ENCODE data around the gene NDC1.
"Not testable (repeated sequence)": the region's sequence is repeated elsewhere in the genome, so short reads cannot be mapped to it uniquely, and the experiment has no call there.

Gene NDC1

GRCh38 chr1:53825306-53825705 is 12.8 kb downstream of the NDC1 start:
- DNase-seq (ENCODE audit: low spot score) = no peak

GRCh38 chr1:53822931-53823330 is 15.2 kb downstream of the NDC1 start:
- DNase-seq (ENCODE audit: low spot score) = no peak

GRCh38 chr1:53821380-53821779 is 16.7 kb downstream of the NDC1 start:
- no peak for DNase-seq (ENCODE audit: low spot score)

- DNase-seq (ENCODE audit: low spot score) = no peak
These were observed 18.7 kb downstream of the NDC1 start for GRCh38 chr1:53819387-53819786.

GRCh38 chr1:53816584-53816983 is 21.5 kb downstream of the NDC1 start:
- not testable (repeated sequence) for DNase-seq (ENCODE audit: low spot score)

GRCh38 chr1:53815484-53815883 is 22.6 kb downstream of the NDC1 start:
- not testable (repeated sequence) for DNase-seq (ENCODE audit: low spot score)

- DNase-seq (ENCODE audit: low spot score) = no peak
These were observed 26.7 kb downstream of the NDC1 start for GRCh38 chr1:53811414-53811851.

- DNase-seq (ENCODE audit: low spot score) = no peak
These were observed 27.6 kb downstream of the NDC1 start for GRCh38 chr1:53810497-53810896.

- DNase-seq (ENCODE audit: low spot score) = no peak
These were observed 28.1 kb downstream of the NDC1 start for GRCh38 chr1:53810007-53810406.

- DNase-seq (ENCODE audit: low spot score) = no peak
These were observed 30.2 kb downstream of the NDC1 start for GRCh38 chr1:53807916-53808315.

- no peak for DNase-seq (ENCODE audit: low spot score)
These were observed 33.1 kb downstream of the NDC1 start for GRCh38 chr1:53804791-53805505.

GRCh38 chr1:53804181-53804580 is 33.9 kb downstream of the NDC1 start:
- no peak for DNase-seq (ENCODE audit: low spot score)

GRCh38 chr1:53800621-53801020 is 37.5 kb downstream of the NDC1 start:
- no peak for DNase-seq (ENCODE audit: low spot score)

- DNase-seq (ENCODE audit: low spot score) = no peak
These were observed 39.0 kb downstream of the NDC1 start for GRCh38 chr1:53799141-53799540.

GRCh38 chr1:53792806-53793205 is 45.3 kb downstream of the NDC1 start:
- DNase-seq (ENCODE audit: low spot score) = no peak

- DNase-seq (ENCODE audit: low spot score) = no peak
These were observed 50.4 kb downstream of the NDC1 start for GRCh38 chr1:53787655-53788054.

- DNase-seq (ENCODE audit: low spot score) = no peak
These were observed 55.0 kb downstream of the NDC1 start for GRCh38 chr1:53783056-53783455.

GRCh38 chr1:53781654-53782053 is 56.4 kb downstream of the NDC1 start:
- DNase-seq (ENCODE audit: low spot score) = no peak

- no peak for DNase-seq (ENCODE audit: low spot score)
These were observed 60.8 kb downstream of the NDC1 start for GRCh38 chr1:53777272-53777671.

GRCh38 chr1:53771648-53772047 is 66.4 kb downstream of the NDC1 start:
- no peak for DNase-seq (ENCODE audit: low spot score)

GRCh38 chr1:53769780-53770179 is 68.3 kb downstream of the NDC1 start:
- DNase-seq (ENCODE audit: low spot score) = no peak

- DNase-seq (ENCODE audit: low spot score) = no peak
These were observed 68.9 kb downstream of the NDC1 start for GRCh38 chr1:53769184-53769583.

GRCh38 chr1:53766831-53767405 is 71.2 kb downstream of the NDC1 start:
- no peak for DNase-seq (ENCODE audit: low spot score)

GRCh38 chr1:53766194-53766742 is 71.8 kb downstream of the NDC1 start:
- DNase-seq (ENCODE audit: low spot score) = no peak

All from germinal center (tissue), 1 donor.